ENCODE measurements around the gene STRIP2. TPM values are rescaled to one million over a fixed set of nuclear protein-coding genes. Genes with fewer than 3 reads are reported as not detected.
"Not testable (repeated sequence)": the region's sequence is repeated elsewhere in the genome, so short reads cannot be mapped to it uniquely, and the experiment has no call there.

Gene STRIP2
- total RNA-seq, 2 donors from 2014 or later = 51.7 to 78.4 TPM

- H3K4me3 Mint-ChIP-seq = no peak overlapping the region
- peaks cover 5% of the 10 kb centered on the region for H3K4me1 Mint-ChIP-seq
- no peak overlapping the region for H3K27ac Mint-ChIP-seq
- ATAC-seq (replicated peaks) = no peak
- no peaks in the 10 kb centered on the region for H3K9me3 Mint-ChIP-seq
- H3K27me3 Mint-ChIP-seq = no peaks in the 10 kb centered on the region
- H3K36me3 Mint-ChIP-seq (ENCODE audit: low read depth) = no peaks in the 10 kb centered on the region
These were observed 22.2 kb downstream of the STRIP2 start for GRCh38 chr7:129456421-129456820.

GRCh38 chr7:129457101-129457500, 22.9 kb downstream of the STRIP2 start:
- H3K4me3 Mint-ChIP-seq = no peak overlapping the region
- H3K27me3 Mint-ChIP-seq = no peaks in the 10 kb centered on the region
- no peaks in the 10 kb centered on the region for H3K36me3 Mint-ChIP-seq (ENCODE audit: low read depth)
- H3K4me1 Mint-ChIP-seq = peaks cover 5% of the 10 kb centered on the region
- ATAC-seq (replicated peaks) = no peak
- H3K27ac Mint-ChIP-seq = no peak overlapping the region
- no peaks in the 10 kb centered on the region for H3K9me3 Mint-ChIP-seq

GRCh38 chr7:129458171-129458570, 23.9 kb downstream of the STRIP2 start:
- no peaks in the 10 kb centered on the region for H3K27me3 Mint-ChIP-seq
- no peak overlapping the region for H3K27ac Mint-ChIP-seq
- no peak overlapping the region for H3K4me3 Mint-ChIP-seq
- H3K9me3 Mint-ChIP-seq = no peaks in the 10 kb centered on the region
- ATAC-seq (replicated peaks) = no peak
- H3K4me1 Mint-ChIP-seq = no peaks in the 10 kb centered on the region
- no peaks in the 10 kb centered on the region for H3K36me3 Mint-ChIP-seq (ENCODE audit: low read depth)

GRCh38 chr7:129461809-129462208, 27.6 kb downstream of the STRIP2 start:
- Mint-ChIP-seq H3K4me1 (no peaks in the 10 kb centered on the region), H3K9me3 (no peaks in the 10 kb centered on the region), H3K27ac (no peak overlapping the region), H3K4me3 (no peak overlapping the region), H3K27me3 (no peaks in the 10 kb centered on the region), H3K36me3 (ENCODE audit: low read depth) (no peaks in the 10 kb centered on the region)
- no peak for ATAC-seq (replicated peaks)

GRCh38 chr7:129462420-129462819, 28.2 kb downstream of the STRIP2 start:
- no peak for ATAC-seq (replicated peaks)
- Mint-ChIP-seq H3K4me3 (no peak overlapping the region), H3K36me3 (ENCODE audit: low read depth) (no peaks in the 10 kb centered on the region), H3K27me3 (no peaks in the 10 kb centered on the region), H3K9me3 (no peaks in the 10 kb centered on the region), H3K27ac (no peak overlapping the region), H3K4me1 (no peaks in the 10 kb centered on the region)

- Mint-ChIP-seq H3K27me3 (no peaks in the 10 kb centered on the region), H3K36me3 (ENCODE audit: low read depth) (no peaks in the 10 kb centered on the region)
These were observed 30.0 kb downstream of the STRIP2 start for GRCh38 chr7:129464194-129464593.

GRCh38 chr7:129465080-129465479, 30.8 kb downstream of the STRIP2 start:
- Mint-ChIP-seq H3K27me3 (no peaks in the 10 kb centered on the region), H3K27ac (no peak overlapping the region), H3K4me1 (no peaks in the 10 kb centered on the region), H3K36me3 (ENCODE audit: low read depth) (no peaks in the 10 kb centered on the region), H3K9me3 (no peaks in the 10 kb centered on the region), H3K4me3 (no peak overlapping the region)
- ATAC-seq (replicated peaks) = no peak

More at GRCh38 chr7:129464194-129464593, 30.0 kb downstream of the STRIP2 start:
- H3K4me3 Mint-ChIP-seq = no peak overlapping the region
- no peak for ATAC-seq (replicated peaks)
- H3K27ac Mint-ChIP-seq = no peak overlapping the region
- no peaks in the 10 kb centered on the region for H3K9me3 Mint-ChIP-seq
- no peaks in the 10 kb centered on the region for H3K4me1 Mint-ChIP-seq

- ATAC-seq (replicated peaks) = no peak
- Mint-ChIP-seq H3K4me3 (no peak overlapping the region), H3K27ac (no peak overlapping the region), H3K9me3 (no peaks in the 10 kb centered on the region), H3K4me1 (peaks cover 7% of the 10 kb centered on the region), H3K36me3 (ENCODE audit: low read depth) (peaks cover 14% of the 10 kb centered on the region), H3K27me3 (no peaks in the 10 kb centered on the region)
These were observed 32.6 kb downstream of the STRIP2 start for GRCh38 chr7:129466796-129467195.

- H3K4me1 Mint-ChIP-seq = peaks cover 7% of the 10 kb centered on the region
- H3K27me3 Mint-ChIP-seq = no peaks in the 10 kb centered on the region
- H3K9me3 Mint-ChIP-seq = no peaks in the 10 kb centered on the region
- no peak for ATAC-seq (replicated peaks)
- H3K27ac Mint-ChIP-seq = no peak overlapping the region
- H3K36me3 Mint-ChIP-seq (ENCODE audit: low read depth) = peaks cover 14% of the 10 kb centered on the region
- no peak overlapping the region for H3K4me3 Mint-ChIP-seq
These were observed 33.9 kb downstream of the STRIP2 start for GRCh38 chr7:129468087-129468486.

- no peak overlapping the region for H3K27ac Mint-ChIP-seq
- no peaks in the 10 kb centered on the region for H3K9me3 Mint-ChIP-seq
- H3K27me3 Mint-ChIP-seq = no peaks in the 10 kb centered on the region
- H3K36me3 Mint-ChIP-seq (ENCODE audit: low read depth) = peaks cover 18% of the 10 kb centered on the region
- peaks cover 7% of the 10 kb centered on the region for H3K4me1 Mint-ChIP-seq
- no peak overlapping the region for H3K4me3 Mint-ChIP-seq
- ATAC-seq (replicated peaks) = no peak
These were observed 34.3 kb downstream of the STRIP2 start for GRCh38 chr7:129468547-129468946.

- peak overlapping the region; percentile 43 for H3K27ac Mint-ChIP-seq
- H3K9me3 Mint-ChIP-seq = no peaks in the 10 kb centered on the region
- ATAC-seq (replicated peaks) = no peak
- H3K4me1 Mint-ChIP-seq = peaks cover 7% of the 10 kb centered on the region
- H3K27me3 Mint-ChIP-seq = no peaks in the 10 kb centered on the region
- no peak overlapping the region for H3K4me3 Mint-ChIP-seq
- peaks cover 30% of the 10 kb centered on the region for H3K36me3 Mint-ChIP-seq (ENCODE audit: low read depth)
These were observed 35.7 kb downstream of the STRIP2 start for GRCh38 chr7:129469930-129470329.

GRCh38 chr7:129470411-129470810, 36.2 kb downstream of the STRIP2 start:
- H3K36me3 Mint-ChIP-seq (ENCODE audit: low read depth) = peaks cover 35% of the 10 kb centered on the region
- H3K4me1 Mint-ChIP-seq = peaks cover 7% of the 10 kb centered on the region
- no peak overlapping the region for H3K4me3 Mint-ChIP-seq
- H3K9me3 Mint-ChIP-seq = no peaks in the 10 kb centered on the region
- no peak for ATAC-seq (replicated peaks)
- peak overlapping the region; percentile 80 for H3K27ac Mint-ChIP-seq
- H3K27me3 Mint-ChIP-seq = no peaks in the 10 kb centered on the region

GRCh38 chr7:129471402-129471827, 37.2 kb downstream of the STRIP2 start:
- Mint-ChIP-seq H3K4me3 (no peak overlapping the region), H3K27me3 (no peaks in the 10 kb centered on the region), H3K27ac (peak overlapping the region; percentile 80), H3K36me3 (ENCODE audit: low read depth) (peaks cover 39% of the 10 kb centered on the region), H3K9me3 (no peaks in the 10 kb centered on the region), H3K4me1 (peaks cover 7% of the 10 kb centered on the region)
- ATAC-seq (replicated peaks) = peak; percentile 92

GRCh38 chr7:129475931-129476330, 41.7 kb downstream of the STRIP2 start:
- not testable (repeated sequence) for H3K4me3 Mint-ChIP-seq; H3K4me1 Mint-ChIP-seq; H3K27me3 Mint-ChIP-seq; H3K27ac Mint-ChIP-seq; ATAC-seq (replicated peaks); H3K9me3 Mint-ChIP-seq
- H3K36me3 Mint-ChIP-seq (ENCODE audit: low read depth) = peaks cover 58% of the 10 kb centered on the region

- not testable (repeated sequence) for H3K27me3 Mint-ChIP-seq; H3K4me3 Mint-ChIP-seq; H3K27ac Mint-ChIP-seq; H3K4me1 Mint-ChIP-seq; H3K9me3 Mint-ChIP-seq; ATAC-seq (replicated peaks)
- peaks cover 58% of the 10 kb centered on the region for H3K36me3 Mint-ChIP-seq (ENCODE audit: low read depth)
These were observed 42.2 kb downstream of the STRIP2 start for GRCh38 chr7:129476398-129476797.

- Mint-ChIP-seq H3K4me3 (no peak overlapping the region), H3K4me1 (no peaks in the 10 kb centered on the region)
These were observed 45.6 kb downstream of the STRIP2 start for GRCh38 chr7:129479831-129480230.

More at GRCh38 chr7:129479831-129480230, 45.6 kb downstream of the STRIP2 start:
- no peaks in the 10 kb centered on the region for H3K27me3 Mint-ChIP-seq
- H3K9me3 Mint-ChIP-seq = no peaks in the 10 kb centered on the region
- H3K27ac Mint-ChIP-seq = peak overlapping the region; percentile 38
- ATAC-seq (replicated peaks) = no peak
- H3K36me3 Mint-ChIP-seq (ENCODE audit: low read depth) = peaks cover 70% of the 10 kb centered on the region

Data from activated T-helper 17 cell treated with anti-CD3 and anti-CD28 coated beads, Interleukin-2, amount 50 U/mL, for 72 hours (primary cell).